ACC112 (cell line): ENCODE results near the gene PTPRN2.
"Not testable (repeated sequence)": the region's sequence is repeated elsewhere in the genome, so short reads cannot be mapped to it uniquely, and the experiment has no call there.

ENCODE experiments used
- H2AFZ ChIP-seq: fragments of 200-600 bp; sonication (generic); one replicate; pipeline ENCODE4 v1.6.0; 2017; ENCODE audit warnings: antibody characterized with exemption, low read length; ENCODE audit not compliant: unreplicated experiment
- H3K27ac ChIP-seq: fragments of 200-600 bp; sonication (generic); 2 replicates; pipeline ENCODE4 v1.5.1; 2014; ENCODE audit warnings: low read depth, mild to moderate bottlenecking, antibody characterized with exemption, low read length, moderate library complexity
- H3K27me3 ChIP-seq: fragments of 200-600 bp; sonication (generic); 2 replicates; pipeline ENCODE4 v1.6.1; 2014; ENCODE audit warnings: mild to moderate bottlenecking, antibody characterized with exemption, low read length, moderate library complexity, mixed read lengths; ENCODE audit not compliant: insufficient read depth
- H3K36me3 ChIP-seq: fragments of 200-600 bp; sonication (generic); 2 replicates; pipeline ENCODE4 v1.6.1; 2016; ENCODE audit warnings: mild to moderate bottlenecking, antibody characterized with exemption, low read length, moderate library complexity, mixed read lengths; ENCODE audit not compliant: insufficient read depth
- H3K4me1 ChIP-seq: fragments of 200-600 bp; sonication (generic); one replicate; pipeline ENCODE4 v1.6.1; 2016; ENCODE audit warnings: low read length, mixed read lengths; ENCODE audit not compliant: insufficient read depth, unreplicated experiment, control insufficient read depth
- H3K4me3 ChIP-seq: fragments of 200-600 bp; sonication (generic); 2 replicates; pipeline ENCODE4 v1.5.1; 2014; ENCODE audit warnings: mild to moderate bottlenecking, low read depth, low read length
- H3K79me2 ChIP-seq: fragments of 200-600 bp; sonication (generic); one replicate; pipeline ENCODE4 v1.6.0; 2016; ENCODE audit warnings: low read length; ENCODE audit not compliant: control insufficient read depth, unreplicated experiment, insufficient read depth

PTPRN2 gene

GRCh38 chr7:158383665-158384064, 204.0 kb downstream of the PTPRN2 start:
- Histone ChIP-seq H3K4me1 (no peaks in the 10 kb centered on the region), H3K4me3 (no peak overlapping the region), H3K27me3 (no peaks in the 10 kb centered on the region), H3K36me3 (no peaks in the 10 kb centered on the region), H3K27ac (no peak overlapping the region), H3K79me2 (no peaks in the 10 kb centered on the region), H2AFZ (no peak overlapping the region)

GRCh38 chr7:158382363-158383254, 205.0 kb downstream of the PTPRN2 start:
- Histone ChIP-seq H3K27ac (no peak overlapping the region), H3K4me3 (no peak overlapping the region), H2AFZ (no peak overlapping the region), H3K79me2 (no peaks in the 10 kb centered on the region), H3K4me1 (no peaks in the 10 kb centered on the region), H3K36me3 (no peaks in the 10 kb centered on the region), H3K27me3 (no peaks in the 10 kb centered on the region)

GRCh38 chr7:158381956-158382355, 205.7 kb downstream of the PTPRN2 start:
- Histone ChIP-seq H3K27ac (no peak overlapping the region), H3K36me3 (no peaks in the 10 kb centered on the region), H3K4me1 (no peaks in the 10 kb centered on the region), H3K79me2 (no peaks in the 10 kb centered on the region), H3K4me3 (no peak overlapping the region), H2AFZ (no peak overlapping the region), H3K27me3 (no peaks in the 10 kb centered on the region)

GRCh38 chr7:158378978-158379377, 208.6 kb downstream of the PTPRN2 start:
- no peaks in the 10 kb centered on the region for H3K4me1 ChIP-seq
- no peaks in the 10 kb centered on the region for H3K79me2 ChIP-seq
- H3K4me3 ChIP-seq, result no peak overlapping the region
- H2AFZ ChIP-seq, result no peak overlapping the region
- no peak overlapping the region for H3K27ac ChIP-seq
- no peaks in the 10 kb centered on the region for H3K36me3 ChIP-seq
- no peaks in the 10 kb centered on the region for H3K27me3 ChIP-seq

GRCh38 chr7:158377800-158378623, 209.6 kb downstream of the PTPRN2 start:
- Histone ChIP-seq H3K4me1 (no peaks in the 10 kb centered on the region), H3K4me3 (no peak overlapping the region), H3K79me2 (no peaks in the 10 kb centered on the region), H2AFZ (no peak overlapping the region), H3K27me3 (no peaks in the 10 kb centered on the region), H3K27ac (no peak overlapping the region), H3K36me3 (no peaks in the 10 kb centered on the region)

- H3K27ac ChIP-seq, H3K36me3 ChIP-seq, H3K4me1 ChIP-seq, H3K27me3 ChIP-seq, H2AFZ ChIP-seq, H3K79me2 ChIP-seq, H3K4me3 ChIP-seq: not testable (repeated sequence)
These were observed 210.8 kb downstream of the PTPRN2 start for GRCh38 chr7:158376839-158377186.

GRCh38 chr7:158376146-158376838, 211.3 kb downstream of the PTPRN2 start:
- H3K79me2 ChIP-seq, H3K36me3 ChIP-seq, H3K4me1 ChIP-seq, H3K4me3 ChIP-seq, H3K27ac ChIP-seq, H2AFZ ChIP-seq, H3K27me3 ChIP-seq: not testable (repeated sequence)

GRCh38 chr7:158375034-158375433, 212.6 kb downstream of the PTPRN2 start:
- Histone ChIP-seq H3K27me3 (no peaks in the 10 kb centered on the region), H3K4me3 (no peak overlapping the region), H2AFZ (no peak overlapping the region), H3K27ac (no peak overlapping the region), H3K79me2 (no peaks in the 10 kb centered on the region), H3K36me3 (no peaks in the 10 kb centered on the region), H3K4me1 (no peaks in the 10 kb centered on the region)

- no peak overlapping the region for H2AFZ ChIP-seq
- no peak overlapping the region for H3K4me3 ChIP-seq
- H3K27me3 ChIP-seq, result no peaks in the 10 kb centered on the region
- no peaks in the 10 kb centered on the region for H3K36me3 ChIP-seq
- no peaks in the 10 kb centered on the region for H3K4me1 ChIP-seq
- H3K79me2 ChIP-seq, result no peaks in the 10 kb centered on the region
- H3K27ac ChIP-seq, result no peak overlapping the region
These were observed 213.0 kb downstream of the PTPRN2 start for GRCh38 chr7:158374586-158374985.

- no peaks in the 10 kb centered on the region for H3K79me2 ChIP-seq
- H3K27ac ChIP-seq, result no peak overlapping the region
- no peak overlapping the region for H2AFZ ChIP-seq
- H3K27me3 ChIP-seq, result no peaks in the 10 kb centered on the region
- no peak overlapping the region for H3K4me3 ChIP-seq
- H3K36me3 ChIP-seq, result no peaks in the 10 kb centered on the region
- no peaks in the 10 kb centered on the region for H3K4me1 ChIP-seq
These were observed 213.5 kb downstream of the PTPRN2 start for GRCh38 chr7:158374146-158374545.
